Activated CD8-positive, alpha-beta memory T cell treated with anti-CD3 and anti-CD28 coated beads, Interleukin-2, amount 50 U/mL, for 1 hour (primary cell): ENCODE results near the gene UBE2S.

Experiments used
- DNase-seq: peaks from one replicate; pipeline ENCODE4 v3.0.0-alpha.2; 2020; ENCODE audit errors: extremely low read depth

UBE2S gene

DNA sequence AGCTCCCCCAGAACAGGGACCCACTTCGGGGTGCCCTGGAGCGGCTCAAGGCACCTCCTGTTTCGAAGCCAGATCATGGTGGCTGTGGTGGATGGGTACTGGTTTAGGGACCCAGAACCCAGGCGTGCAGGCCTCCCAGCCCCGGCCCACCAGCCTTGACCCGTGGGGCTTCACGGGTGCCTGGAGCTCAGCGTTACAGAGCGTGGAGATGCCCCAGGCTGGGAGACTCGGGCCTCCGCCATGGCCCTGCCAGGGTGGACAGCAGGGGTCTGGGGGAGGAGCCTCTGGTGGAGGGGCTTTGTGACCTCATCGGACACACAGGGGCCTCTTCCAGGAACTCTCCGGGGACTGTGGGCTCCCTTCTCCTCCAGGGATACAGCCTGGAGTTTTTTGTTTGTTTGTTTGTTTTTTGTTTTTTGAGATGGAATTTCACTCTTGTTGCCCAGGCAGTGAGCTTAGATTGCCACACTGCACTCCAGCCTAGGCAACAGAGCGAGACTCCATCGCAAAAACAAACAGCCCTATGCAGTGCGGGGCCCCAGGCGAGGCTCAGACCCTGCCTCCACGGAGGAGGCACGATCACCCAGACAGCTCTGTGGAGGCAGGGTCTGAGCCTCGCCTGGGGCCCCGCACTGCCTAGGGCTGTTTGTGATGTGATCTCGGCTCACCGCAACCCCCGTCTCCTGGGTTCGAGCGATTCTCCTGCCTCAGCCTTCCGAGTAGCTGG is 44.4 kb downstream of the UBE2S start, which contains the start of gene GARIN5B:
Gene GARIN5B (minus strand): TSS at position 271 of the 727 bp plus-strand sequence. CDS start 194 bp downstream, at position 77.
- DNase-seq: no peak

DNA sequence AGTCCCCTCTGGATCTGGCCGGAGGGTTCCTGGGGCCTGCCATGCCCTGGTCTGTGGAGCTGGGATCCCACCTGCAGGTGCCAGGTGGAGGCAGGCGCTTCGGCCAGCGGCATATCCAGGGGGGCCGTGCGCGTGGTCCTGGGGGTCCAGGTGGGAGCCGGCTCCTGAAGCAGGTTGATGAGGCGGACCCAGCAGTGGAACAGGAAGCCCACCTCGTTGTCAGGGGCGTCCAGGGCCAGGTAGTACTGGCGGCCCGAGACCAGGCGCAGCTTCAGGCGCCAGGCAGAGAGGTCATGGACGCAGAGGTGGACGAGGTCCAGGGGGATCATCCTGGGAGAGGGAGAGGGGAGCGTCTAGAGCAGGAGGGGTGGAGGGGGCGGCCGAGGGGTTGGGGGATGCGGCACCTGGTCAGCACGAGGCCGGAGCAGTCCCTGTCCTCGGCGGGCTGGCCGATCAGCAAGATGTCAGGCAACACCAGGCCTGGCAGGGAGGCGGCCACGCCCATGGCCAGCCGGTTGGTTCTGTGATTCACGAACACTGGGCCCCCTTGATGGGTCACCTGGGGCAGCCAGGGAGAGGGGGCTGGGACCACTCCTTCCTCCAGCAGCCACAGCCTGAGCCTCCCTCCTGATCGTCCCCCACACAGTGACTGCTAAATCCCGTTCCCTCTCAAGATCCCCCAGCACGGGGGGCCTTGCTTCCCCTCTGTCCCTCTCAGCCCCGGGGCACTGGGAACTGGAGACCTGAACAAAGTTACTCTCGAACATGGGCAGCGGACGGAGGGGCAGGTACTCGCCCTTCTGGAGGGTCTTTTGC is 45.2 kb downstream of the UBE2S start:
- DNase-seq: no peak

DNA sequence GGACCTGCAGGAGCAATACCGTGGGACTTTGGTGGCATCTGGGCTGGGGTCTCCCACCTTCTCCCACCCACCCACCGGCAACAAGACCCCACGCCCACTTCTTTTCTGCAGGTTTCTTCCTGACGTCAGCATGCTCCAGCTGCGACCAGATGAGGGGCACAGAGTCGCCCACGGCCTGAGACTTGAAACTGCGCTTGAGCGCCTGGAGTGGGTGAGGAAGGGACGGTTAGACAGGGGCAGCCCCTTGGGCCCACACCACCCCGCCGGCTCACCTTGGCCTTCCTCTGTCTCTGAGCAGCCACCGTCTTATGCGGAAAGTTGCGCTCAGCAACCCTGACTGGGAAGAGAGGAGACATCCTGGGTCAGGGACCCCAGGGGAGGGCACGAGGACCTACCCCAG is 46.7 kb downstream of the UBE2S start:
- DNase-seq: no peak

DNA sequence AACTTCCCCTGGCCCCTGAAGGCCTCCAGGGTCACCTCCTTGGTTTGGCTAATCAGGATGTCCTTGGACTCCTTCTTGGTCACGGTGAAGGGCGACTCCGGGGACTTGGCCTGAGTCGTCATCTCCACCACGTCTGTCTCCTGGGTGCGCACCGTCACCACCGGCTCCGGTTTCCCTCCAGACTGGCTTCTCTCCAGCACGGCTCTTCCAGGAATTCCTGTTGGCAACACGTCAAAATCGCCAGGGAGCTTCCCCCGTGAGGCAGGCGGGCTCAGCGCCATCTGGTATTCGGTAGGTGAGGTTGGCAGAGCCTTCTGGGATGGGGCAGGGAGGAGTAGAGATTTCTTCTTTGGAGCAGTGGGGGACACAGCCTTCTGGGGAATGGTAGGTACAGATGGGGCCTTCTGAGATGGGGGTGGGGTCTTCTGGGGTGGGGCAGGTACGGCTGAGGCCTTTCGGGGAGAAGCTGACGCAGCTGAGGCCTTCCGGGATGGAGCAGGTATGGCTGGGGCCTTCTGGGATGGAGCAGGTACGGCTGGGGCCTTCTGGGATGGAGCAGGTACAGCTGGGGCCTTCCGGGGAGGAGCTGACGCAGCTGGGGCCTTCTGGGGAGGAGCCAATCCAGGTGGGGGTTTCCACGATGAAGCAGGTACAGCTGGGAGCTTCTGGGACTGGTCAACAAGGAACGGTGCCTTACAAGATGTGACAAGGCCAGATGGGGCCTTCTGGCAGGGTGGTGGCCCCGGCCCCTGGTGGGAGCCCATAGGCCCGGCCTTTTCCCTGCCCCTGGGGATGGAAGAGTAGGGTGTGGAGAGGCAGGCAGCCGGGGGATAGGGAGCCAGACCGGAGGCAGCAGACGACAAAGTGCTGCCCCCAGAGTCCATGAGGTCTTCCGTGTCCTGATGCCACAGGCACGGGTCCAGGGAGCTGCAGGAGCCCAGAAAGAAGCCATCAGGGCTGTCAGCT is 48.4 kb downstream of the UBE2S start:
- no peak for DNase-seq

DNA sequence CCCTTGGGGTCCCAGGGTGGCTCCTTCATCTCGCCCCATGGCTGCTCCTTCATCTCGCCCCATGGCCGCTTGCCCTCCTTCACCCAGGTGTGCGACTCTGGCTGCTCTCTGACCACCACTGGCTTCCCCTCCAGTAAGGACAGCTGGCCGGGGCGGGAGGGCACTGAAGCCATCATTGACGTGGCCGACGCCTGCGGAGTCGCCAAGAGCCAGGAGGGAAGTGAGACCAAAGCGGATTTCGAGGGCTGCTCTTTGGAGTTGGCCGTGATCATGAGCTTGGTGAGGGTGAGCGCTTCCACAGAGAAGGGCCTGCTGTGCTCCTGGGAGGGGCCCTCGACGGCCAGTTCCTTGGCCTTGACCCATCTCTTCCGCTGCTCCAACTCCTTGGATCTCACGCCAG is 49.1 kb downstream of the UBE2S start:
- DNase-seq: no peak

DNA sequence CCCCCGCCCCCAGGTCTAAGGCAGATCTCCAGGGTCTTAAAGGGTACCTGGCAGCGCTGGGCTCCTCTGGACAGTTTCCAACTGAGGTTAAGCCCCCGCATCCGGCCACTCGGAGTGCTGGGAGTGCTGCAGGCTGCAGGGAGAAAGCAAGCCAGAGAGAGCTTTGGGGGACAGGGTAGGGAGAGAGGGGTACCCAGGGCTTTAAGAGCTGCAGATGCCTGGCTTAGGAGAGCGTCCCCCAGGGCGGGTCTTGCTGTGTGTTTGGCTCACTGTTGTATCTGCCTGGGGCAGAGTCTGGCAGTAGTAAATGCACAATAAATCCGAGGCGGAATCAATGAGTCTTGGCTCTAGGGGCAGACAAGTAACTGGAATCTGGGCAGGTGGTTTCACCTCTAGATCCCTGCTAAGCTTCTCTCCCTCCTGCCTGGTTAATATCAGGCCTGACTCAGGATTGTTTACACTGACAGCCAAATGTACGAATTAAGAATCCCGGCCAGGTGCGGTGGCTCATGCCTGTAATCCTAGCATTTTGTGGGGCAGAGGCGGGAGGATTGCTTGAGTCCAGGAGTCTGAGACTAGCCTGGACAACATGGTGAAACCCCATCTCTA is 52.3 kb downstream of the UBE2S start:
- DNase-seq: no peak

DNA sequence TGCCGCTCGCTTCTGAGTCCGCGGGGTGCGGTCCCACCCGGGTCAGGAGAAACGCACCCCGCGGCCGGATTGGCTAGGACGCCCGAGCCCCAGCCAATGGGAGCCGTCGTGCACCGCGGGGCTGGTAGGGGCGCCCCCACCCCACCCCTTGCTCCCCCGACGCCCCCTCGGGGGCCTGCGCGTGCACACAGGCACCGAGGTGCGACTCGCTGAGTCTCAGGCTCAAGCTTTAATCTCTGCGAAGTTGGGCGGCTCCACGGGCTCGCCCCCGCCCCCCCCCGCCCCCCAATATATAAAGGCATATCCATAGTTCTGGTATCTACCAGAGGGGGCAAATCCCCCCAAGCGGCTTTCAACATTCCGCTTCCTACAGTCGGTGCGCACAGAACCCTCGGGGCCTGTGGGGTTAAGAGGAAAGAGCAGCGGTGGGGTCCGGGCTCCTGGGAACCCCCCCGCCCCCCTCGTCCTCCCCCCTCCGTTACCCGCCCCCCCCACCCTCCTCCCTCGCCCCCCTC is 52.8 kb downstream of the UBE2S start, which contains the start of gene COX6B2:
Gene COX6B2 (minus strand): TSS at position 22 of the 515 bp plus-strand sequence. CDS start 198 bp downstream, outside the sequence.
- no peak for DNase-seq

DNA sequence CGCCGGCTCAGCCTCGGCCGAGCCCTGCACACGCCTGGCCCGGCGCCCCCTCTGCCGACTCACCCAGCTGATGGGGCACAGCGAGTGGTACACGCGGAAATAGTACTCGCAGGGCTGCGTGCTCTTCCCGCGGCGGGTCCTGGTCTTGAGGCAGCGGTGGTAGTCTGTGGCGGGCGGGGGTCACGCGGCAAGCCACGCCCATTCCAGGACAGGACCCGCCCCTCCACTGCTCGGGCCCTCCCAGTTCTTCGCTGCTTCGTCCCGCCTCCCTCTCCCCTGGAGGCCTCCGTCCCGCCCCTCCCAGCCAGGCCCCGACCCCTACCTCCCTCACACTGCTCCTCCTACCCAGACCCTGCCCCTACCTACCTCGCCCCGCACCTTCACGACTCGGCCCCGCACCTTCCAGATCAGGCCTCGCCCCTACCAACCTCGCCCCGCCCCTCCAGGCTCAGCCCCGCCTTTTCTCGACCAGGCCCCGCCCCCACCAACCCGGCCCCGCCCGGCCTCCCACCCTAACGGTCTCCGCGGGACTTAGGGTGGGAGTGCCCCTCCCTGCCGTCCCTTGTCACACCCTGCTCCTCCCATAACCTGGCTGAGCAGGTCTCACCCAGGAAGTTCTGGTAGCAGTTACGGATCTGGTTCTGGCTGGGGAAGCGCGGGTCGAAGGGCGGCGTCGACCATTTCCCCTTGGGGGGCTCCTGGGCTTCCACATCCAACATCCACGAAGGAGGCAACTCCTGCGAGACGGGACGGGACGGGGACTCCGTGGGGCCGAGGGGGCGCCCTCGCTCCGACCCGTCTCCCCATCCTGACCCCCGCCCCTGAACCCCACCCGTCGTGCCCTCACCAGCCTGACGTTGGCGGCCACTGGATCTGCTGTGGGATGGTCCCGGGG is 53.5 kb downstream of the UBE2S start:
- DNase-seq: no peak

DNA sequence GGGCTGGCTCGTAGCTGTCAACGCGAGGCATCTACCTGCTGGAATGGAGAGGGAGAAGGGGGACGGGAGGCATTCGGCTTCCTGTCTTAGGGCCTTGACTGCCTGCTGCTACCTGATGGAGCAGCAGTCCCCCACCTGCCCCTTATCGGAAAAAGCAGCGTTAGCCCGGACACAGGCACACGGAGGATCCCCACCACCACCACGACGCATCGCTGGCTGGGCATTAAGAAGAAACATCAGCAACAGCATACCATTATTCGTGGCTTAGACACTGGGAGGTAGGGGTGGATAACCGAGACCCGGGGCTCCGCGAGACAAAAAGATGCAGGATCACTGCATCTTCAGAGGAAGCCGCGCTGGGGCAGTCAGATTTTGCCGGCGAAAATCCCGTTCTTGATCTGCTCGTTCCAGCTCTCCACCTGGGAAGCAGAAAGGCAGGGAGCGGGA is 54.2 kb downstream of the UBE2S start:
- no peak for DNase-seq

DNA sequence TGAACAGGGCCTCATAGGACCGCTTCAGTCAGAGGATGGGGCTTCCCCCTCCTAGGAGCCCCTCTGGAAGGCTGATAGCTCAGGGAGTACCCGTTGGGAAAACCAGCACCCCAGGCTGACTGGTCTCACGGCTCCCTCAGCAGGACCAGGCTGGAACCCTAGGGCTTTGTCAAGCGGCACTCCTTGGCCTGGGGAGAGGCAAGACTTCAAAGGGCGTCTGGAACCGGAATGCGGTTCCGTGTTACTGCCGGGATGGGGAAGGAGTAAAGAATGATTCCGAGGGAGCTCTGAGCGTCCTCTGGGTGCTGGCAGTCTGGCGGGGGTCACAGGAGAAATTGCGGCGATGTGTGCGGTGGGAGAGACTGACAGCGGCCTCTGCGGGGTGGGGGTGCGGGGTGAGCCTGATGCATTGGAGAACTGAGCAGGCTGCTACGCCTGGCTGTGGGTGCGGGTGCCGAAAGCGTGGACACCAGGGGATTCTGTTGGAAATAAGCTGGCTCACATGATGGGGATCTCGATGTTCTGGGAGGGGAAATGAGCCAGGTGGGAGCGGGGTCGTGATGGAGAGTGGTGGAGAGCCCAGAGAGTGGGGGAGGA is 54.9 kb downstream of the UBE2S start:
- no peak for DNase-seq

DNA sequence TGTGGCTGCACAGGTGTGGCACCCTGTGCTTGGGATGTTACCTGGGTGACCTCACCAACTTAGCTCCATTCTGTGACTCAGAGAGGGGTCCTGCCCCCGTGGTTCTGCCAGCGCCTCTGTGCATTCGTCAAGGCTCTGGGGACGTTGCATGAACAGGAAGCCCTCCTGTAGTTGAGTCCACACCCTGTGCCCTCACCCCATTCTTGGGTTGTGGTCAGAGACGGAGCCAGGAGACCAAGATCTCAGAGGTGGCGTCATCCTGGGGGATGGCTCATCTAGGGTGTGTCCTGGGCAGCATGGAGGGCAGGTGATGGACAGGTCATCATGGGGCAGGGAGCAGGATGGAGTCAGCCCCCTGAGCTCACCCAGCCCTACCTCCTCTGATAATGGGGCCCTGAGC is 55.5 kb downstream of the UBE2S start:
- no peak for DNase-seq

DNA sequence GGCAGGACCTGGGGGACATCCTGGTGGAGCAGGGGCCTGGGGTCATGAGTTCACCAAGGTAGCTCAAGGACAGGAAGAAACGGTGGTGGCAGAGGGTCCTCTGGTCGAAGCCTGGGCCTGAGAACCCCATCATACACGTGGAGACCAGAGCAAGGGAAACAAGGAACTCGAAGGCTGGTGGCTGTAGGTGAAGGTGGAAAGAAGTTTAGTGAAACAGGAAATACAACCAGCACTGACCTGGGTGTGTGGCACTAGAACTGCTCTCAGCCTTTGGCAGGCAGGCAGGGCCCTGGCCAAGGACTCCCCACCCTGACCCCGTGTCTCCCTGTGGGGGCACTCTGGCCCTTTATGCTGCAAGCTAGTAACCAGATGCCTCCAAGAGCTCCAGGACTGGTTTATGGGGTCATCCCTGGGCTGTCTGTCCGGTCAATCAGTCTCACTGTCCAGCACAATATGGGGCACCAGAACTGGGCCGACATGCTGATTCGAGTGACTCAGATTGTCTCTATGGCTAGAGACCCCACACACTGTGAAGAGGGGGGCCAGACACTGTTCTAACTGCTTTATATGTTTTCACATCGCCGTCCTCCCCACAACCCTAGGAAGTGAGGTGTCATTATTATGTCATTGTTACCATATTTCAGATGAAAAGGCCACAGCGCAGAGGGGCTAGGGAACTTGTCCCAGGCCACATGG is 56.8 kb downstream of the UBE2S start:
- DNase-seq: no peak
